GM12891 (cell line): Measurements from ENCODE around the gene KIRREL2.
"Not testable (repeated sequence)": the region's sequence is repeated elsewhere in the genome, so short reads cannot be mapped to it uniquely, and the experiment has no call there.

Experiments used
- DNase-seq: peaks from one replicate; pipeline ENCODE4 v3.0.0; 2011; ENCODE audit warnings: low spot score; ENCODE audit not compliant: insufficient read length
- FAIRE-seq: peaks from 2 replicates; lab custom pipeline; 2011; peaks lifted over from hg19 to GRCh38; lab: Jason Lieb, UNC
- PAX5 ChIP-seq: IDR thresholded peaks from 2 replicates; pipeline ENCODE4 v1.6.1; 2011; ENCODE audit warnings: low read length, moderate library complexity, mild to moderate bottlenecking; ENCODE audit not compliant: insufficient read depth, severe bottlenecking
- POLR2A ChIP-seq: IDR thresholded peaks from 2 replicates; pipeline ENCODE4 v1.6.1; 2011; ENCODE audit warnings: low read depth, low read length, control low read depth
- POLR2AphosphoS5 ChIP-seq: IDR thresholded peaks from 2 replicates; pipeline ENCODE4 v1.6.1; 2011; ENCODE audit warnings: low read depth, low read length, control low read depth
- POU2F2 ChIP-seq: IDR thresholded peaks from 2 replicates; pipeline ENCODE4 v1.6.1; 2011; ENCODE audit warnings: low read depth, mild to moderate bottlenecking, control low read depth, low read length, moderate library complexity
- SPI1 ChIP-seq: IDR thresholded peaks from 2 replicates; pipeline ENCODE4 v1.6.1; 2011; ENCODE audit warnings: low read depth, low read length, control low read depth
- TAF1 ChIP-seq: IDR thresholded peaks from 2 replicates; pipeline ENCODE4 v1.6.1; 2011; ENCODE audit warnings: low read depth, low read length, control low read depth

The KIRREL2 gene

DNA sequence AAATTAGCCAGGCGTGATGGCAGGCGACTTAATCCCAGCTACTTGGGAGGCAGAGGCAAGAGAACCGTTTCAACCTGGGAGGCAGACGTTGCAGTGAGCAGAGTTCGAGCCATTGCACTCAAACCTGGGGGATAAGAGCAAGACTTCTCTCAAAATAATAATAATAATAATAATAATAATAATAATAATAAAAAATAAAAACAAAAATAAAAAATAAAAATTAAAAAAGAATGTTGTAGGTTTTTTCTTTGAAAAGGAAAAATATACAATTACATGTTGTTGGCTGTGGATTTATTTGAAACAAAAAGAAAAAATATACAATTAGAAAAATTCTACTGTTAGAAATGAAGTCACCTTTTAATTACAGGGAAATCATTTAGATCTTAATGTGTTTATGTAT is 32.6 kb upstream of the KIRREL2 start:
- DNase-seq: no peak
- no peak for TF ChIP-seq POLR2A
- TF ChIP-seq POLR2AphosphoS5: no peak
- no peak for TF ChIP-seq TAF1
- TF ChIP-seq PAX5: no peak
- TF ChIP-seq POU2F2: no peak
- TF ChIP-seq SPI1: no peak
- FAIRE-seq: no peak

DNA sequence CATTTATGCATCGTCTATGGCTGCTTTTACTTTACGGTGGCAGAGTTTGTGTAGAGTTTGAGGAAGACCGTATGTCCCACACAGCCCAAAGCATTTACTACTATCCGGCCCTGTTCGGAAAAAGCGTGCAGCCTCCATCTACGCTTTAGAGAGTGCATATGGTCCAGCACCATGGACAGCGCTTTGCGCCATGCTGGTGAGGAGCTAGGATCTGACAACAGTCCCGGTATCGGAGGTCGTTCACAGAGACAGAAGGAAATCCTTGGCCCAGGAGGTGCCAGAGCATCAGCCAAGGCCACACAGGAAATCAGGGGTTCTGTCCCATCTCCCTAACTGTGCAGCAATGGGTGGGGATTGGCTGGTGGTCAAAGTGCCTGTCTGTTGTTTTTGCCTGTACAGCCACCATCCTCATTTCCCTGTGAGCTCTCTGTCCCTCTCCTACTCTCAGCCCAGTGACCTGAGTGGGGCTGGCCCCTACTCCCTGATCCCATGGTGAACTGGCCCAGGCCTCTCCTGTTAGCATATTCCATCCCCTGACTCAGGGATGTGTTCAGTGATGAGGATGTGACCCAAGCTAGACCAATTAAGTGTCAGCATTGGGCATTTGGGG is 27.9 kb upstream of the KIRREL2 start:
- FAIRE-seq (no peak), DNase-seq (no peak)
- TF ChIP-seq POLR2A (no peak), PAX5 (no peak), TAF1 (no peak), SPI1 (no peak), POLR2AphosphoS5 (no peak), POU2F2 (no peak)

DNA sequence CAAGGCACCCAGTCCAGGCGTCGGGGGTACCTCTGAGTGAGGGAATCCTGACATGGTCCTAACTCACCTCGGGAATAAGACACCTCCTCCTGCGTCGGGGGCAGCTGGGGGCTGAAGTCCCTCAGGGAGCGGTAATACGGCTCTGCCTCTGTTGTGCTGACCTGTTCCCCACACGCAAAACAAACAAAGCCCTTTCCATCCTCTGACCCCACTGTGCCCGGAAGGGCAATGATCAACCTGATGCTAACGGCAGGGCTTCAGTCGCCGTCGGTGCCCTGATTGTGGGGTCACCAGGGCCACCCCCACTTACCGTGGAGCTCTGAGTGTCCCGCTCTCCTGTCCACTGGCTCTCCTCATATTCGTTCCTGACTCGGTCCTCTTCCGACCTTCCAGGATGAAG is 25.7 kb upstream of the KIRREL2 start:
- DNase-seq (no peak), FAIRE-seq (no peak)
- no peak for TF ChIP-seq TAF1
- no peak for TF ChIP-seq POLR2AphosphoS5
- TF ChIP-seq POLR2A: no peak
- no peak for TF ChIP-seq SPI1
- TF ChIP-seq POU2F2: no peak
- TF ChIP-seq PAX5: no peak

DNA sequence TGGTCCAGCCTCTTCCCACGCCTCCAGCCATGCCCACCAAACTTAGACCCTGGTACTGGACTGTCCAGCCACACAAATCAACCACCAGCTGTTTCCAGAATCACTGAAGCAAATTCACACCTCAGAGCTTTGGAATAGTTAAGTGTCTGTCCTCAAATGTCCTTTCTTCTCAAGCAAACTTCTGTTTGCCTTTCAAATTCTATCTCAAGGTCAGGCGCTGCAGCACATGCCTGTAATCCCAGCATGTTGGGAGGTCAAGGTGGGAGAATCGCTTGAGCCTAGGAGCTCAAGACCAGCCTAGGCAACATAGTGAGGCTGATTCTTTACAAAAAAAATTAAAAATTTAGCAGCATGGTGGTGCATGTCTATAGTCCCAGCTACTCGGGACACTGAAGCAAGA is 24.7 kb upstream of the KIRREL2 start:
- DNase-seq (no peak), FAIRE-seq (no peak)
- TF ChIP-seq TAF1 (no peak), POU2F2 (no peak)

DNA sequence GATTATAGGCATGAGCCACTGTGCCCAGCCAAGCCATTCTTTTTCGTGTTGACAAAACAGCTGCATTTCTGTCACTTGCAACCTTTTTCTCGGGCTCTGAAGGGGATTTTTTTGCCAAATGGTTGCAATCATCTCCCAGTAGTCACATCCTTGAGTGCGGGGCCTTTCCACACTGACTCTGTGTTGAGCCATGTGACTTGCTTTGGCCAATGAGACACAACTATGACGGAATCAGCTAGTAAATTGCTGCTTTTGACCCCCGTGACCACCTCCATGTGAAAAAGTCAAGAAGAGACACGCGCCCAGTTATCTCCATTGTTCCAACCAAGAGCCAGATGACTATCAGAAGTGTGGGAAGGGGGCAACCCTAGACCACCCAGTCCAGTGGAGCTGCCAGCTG is 22.7 kb upstream of the KIRREL2 start:
- FAIRE-seq: no peak
- DNase-seq: no peak
- TF ChIP-seq PAX5 (no peak), SPI1 (no peak), POLR2A (no peak), TAF1 (no peak)

DNA sequence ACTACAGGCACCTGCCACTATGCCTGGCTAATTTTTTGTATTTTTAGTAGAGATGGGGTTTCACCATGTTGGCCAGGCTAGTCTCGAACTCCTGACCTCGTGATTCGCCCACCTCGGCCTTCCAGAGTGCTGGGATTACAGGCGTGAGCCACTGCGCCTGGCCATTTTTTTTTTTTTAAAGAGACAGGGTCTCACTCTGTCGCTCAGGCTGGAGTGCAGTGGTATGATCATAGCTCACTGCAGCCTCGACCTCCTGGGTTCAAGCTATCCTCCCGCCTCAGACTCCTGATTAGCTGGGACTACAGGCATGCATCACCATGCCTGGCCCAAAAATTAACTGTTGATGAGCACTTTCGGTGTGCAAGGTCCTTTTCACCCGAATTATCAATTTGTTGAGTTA is 20.6 kb upstream of the KIRREL2 start:
- DNase-seq, FAIRE-seq: not testable (repeated sequence)

DNA sequence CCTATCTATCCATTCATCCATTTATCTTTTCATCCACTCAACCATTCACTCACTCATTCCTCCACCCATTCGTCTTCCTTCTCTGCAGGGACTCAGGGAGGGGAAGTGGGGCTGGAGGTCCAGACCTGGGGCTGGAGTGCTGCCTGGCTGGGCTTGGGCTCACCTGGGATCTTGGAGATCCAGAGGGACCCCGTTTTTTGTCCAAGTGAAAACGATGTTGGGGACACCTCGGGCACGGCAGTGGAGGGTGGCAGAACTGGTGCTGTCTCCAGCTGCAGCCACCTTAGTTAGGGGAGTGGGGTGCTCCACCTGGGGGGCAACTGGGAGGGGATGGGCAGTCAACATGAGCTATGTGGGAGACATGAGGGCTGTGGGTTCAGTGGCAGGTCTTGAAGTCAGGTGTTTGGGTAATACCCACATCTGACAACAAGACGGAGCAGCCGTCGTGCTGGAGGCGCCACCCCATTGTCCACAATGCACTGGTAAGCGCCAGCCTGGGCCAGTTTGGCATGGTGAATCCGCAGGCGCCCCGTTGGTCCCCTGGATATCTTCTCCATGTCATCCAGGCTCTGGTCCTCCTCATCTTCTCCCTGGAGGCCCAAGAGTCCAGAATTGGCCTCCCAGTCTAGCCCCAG is 14.6 kb upstream of the KIRREL2 start:
- no peak for DNase-seq
- TF ChIP-seq PAX5 (no peak), SPI1 (no peak), POLR2AphosphoS5 (no peak), TAF1 (no peak), POLR2A (no peak), POU2F2 (no peak)
- no peak for FAIRE-seq

DNA sequence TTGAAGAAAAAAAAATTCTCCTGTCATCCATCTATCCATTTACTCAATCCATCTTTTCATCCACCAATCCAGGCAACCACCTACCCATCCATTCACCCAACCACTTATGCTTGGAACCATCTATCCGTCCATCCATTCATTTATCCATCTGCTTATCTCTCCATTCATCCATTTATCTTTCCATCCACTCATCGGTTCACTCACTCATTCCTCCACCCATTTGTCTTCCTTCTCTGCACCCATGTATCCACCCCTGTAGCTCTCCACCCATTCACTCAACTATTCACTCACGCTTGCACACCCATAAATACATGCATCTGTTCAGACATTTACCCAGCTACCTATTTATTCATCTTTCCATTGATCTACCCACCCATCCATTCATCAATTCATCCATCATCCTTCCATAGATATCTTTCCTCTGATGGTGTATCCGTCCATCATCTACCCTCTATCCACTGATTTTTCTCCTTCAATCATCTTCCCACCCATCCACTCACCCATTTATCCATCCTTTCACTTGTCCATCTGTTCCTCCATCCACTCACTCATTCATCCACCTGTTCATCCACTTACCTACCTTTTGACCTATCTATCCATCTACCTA is 13.9 kb upstream of the KIRREL2 start:
- DNase-seq: no peak
- FAIRE-seq: no peak
- TF ChIP-seq TAF1 (no peak), SPI1 (no peak), POU2F2 (no peak), POLR2A (no peak), PAX5 (no peak)

DNA sequence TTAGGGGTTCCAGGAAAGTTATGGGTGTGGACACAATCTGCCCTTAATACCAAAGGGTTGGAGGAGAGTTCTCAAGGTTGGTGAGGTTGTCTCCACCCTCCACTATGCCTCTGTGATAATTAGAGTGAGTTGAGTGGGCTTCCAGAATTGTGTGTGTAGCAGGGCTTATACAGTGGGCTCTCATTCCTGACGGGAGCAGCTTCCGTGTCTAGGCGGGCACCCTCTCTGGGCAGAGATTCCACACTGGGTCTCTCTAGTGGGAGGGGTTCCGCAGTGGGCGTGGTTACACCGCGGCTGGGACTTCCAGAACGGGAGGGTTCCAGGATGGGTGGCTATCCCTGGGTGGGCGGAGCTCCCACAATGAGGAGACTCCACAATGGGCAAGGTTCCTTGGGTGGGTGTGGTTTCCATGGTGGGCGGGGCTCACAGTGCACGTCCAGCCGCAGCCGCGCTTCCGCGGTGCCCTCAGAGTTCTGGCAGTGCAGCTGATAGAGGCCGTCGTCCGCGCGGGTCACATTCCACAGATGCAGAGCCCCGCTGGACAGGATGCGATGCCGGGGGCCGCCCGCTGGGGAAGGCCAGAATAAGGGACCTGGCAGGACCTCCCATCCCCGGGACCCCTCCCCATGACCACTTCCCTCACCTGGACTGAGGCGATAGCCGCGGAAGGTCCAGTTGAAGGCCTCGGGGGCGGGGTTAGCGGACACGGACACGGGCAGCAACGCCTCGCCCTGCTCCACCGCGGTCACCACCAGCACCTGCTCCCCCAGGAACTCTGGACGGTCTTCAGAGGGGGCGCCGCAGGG is 12.8 kb upstream of the KIRREL2 start:
- FAIRE-seq: no peak

DNA sequence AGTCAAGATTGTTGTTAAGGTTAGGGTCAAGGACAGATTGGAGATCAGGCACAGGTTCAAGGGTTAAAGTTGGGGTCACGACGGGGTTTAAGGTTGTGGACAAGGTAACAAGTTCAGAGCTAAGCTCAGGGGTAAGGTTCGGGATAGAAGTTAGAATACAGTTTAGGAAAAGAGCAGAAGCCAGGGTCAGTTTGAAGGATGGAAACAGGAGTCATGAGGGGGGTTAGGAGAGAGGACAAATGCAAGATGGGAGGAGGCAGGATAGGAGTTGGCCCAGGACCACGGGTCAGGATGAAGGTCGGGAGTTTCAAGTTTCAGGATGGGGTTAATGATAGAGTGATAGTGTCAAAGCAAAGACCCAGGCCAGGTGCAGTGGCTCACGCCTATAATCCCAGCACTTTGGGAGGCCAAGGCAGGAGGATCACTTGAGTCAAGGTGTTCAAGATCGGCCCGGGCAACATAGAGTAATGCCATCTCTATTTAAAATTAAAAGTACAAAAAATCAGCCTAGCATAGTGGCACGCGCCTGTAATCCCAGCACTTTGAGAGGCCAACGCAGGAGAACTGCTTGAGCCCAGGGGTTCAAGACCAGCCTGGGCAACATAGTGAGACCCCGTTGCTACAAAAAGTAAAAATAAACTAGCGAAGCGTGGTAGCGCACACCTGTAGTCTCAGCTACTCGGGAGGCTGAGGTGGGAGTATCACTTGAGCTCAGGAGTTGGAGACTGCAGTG is 12.1 kb upstream of the KIRREL2 start:
- TF ChIP-seq SPI1 (no peak), PAX5 (no peak), POLR2AphosphoS5 (no peak), TAF1 (no peak), POLR2A (no peak), POU2F2 (no peak)
- FAIRE-seq (no peak), DNase-seq (no peak)

More for the DNA sequence above, 12.8 kb upstream of the KIRREL2 start:
- DNase-seq: no peak
- TF ChIP-seq POU2F2: no peak
- TF ChIP-seq PAX5: no peak
- TF ChIP-seq POLR2A: no peak
- no peak for TF ChIP-seq TAF1
- TF ChIP-seq POLR2AphosphoS5: no peak
- no peak for TF ChIP-seq SPI1
